Measurements from ENCODE around the gene AXL. TPM values are rescaled to one million over a fixed set of nuclear protein-coding genes. Genes with fewer than 3 reads are reported as not detected.
"Not testable (repeated sequence)": the region's sequence is repeated elsewhere in the genome, so short reads cannot be mapped to it uniquely, and the experiment has no call there.

AXL gene
- total RNA-seq, 1 donor from 2014 or later, result 61.1 TPM

GRCh38 chr19:41273076-41273475 is 54.1 kb downstream of the AXL start:
- DNase-seq (ENCODE audit: low spot score), result no peak

GRCh38 chr19:41274802-41275201 is 55.8 kb downstream of the AXL start:
- DNase-seq (ENCODE audit: low spot score), result no peak

- DNase-seq (ENCODE audit: low spot score), result no peak
Measured at GRCh38 chr19:41276231-41276630, 57.2 kb downstream of the AXL start.

GRCh38 chr19:41278478-41278877 is 59.5 kb downstream of the AXL start:
- DNase-seq (ENCODE audit: low spot score), result no peak

GRCh38 chr19:41288673-41289530 is 69.9 kb downstream of the AXL start:
- no peak for DNase-seq (ENCODE audit: low spot score)

- not testable (repeated sequence) for DNase-seq (ENCODE audit: low spot score)
Measured at GRCh38 chr19:41289814-41290213, 70.8 kb downstream of the AXL start.

- DNase-seq (ENCODE audit: low spot score), result no peak
Measured at GRCh38 chr19:41294393-41294792, 75.4 kb downstream of the AXL start.

GRCh38 chr19:41295499-41295898 is 76.5 kb downstream of the AXL start:
- no peak for DNase-seq (ENCODE audit: low spot score)

GRCh38 chr19:41296433-41296871 is 77.4 kb downstream of the AXL start:
- no peak for DNase-seq (ENCODE audit: low spot score)

- no peak for DNase-seq (ENCODE audit: low spot score)
Measured at GRCh38 chr19:41297628-41298347, 78.8 kb downstream of the AXL start.

GRCh38 chr19:41298348-41298964 is 79.4 kb downstream of the AXL start:
- DNase-seq (ENCODE audit: low spot score), result no peak

GRCh38 chr19:41299046-41299754 is 80.2 kb downstream of the AXL start:
- no peak for DNase-seq (ENCODE audit: low spot score)

GRCh38 chr19:41299755-41300089 is 80.7 kb downstream of the AXL start:
- DNase-seq (ENCODE audit: low spot score), result no peak

- no peak for DNase-seq (ENCODE audit: low spot score)
Measured at GRCh38 chr19:41300555-41300954, 81.5 kb downstream of the AXL start.

GRCh38 chr19:41302624-41303351 is 83.8 kb downstream of the AXL start:
- no peak for DNase-seq (ENCODE audit: low spot score)

- no peak for DNase-seq (ENCODE audit: low spot score)
Measured at GRCh38 chr19:41303954-41304353, 84.9 kb downstream of the AXL start.

- DNase-seq (ENCODE audit: low spot score), result no peak
Measured at GRCh38 chr19:41304706-41305483, 85.9 kb downstream of the AXL start.

GRCh38 chr19:41305927-41306793 is 87.1 kb downstream of the AXL start:
- DNase-seq (ENCODE audit: low spot score), result no peak
